Hepatocyte (in vitro differentiated cells): ENCODE data around the gene TMEM225B. TPM values are rescaled to one million over a fixed set of nuclear protein-coding genes. Genes with fewer than 3 reads are reported as not detected.

ENCODE experiments used
- DNase-seq: peaks from one replicate; pipeline ENCODE4 v3.0.0-alpha.2; 2016; ENCODE audit warnings: low spot score
- H2AFZ ChIP-seq: fragments of 200-600 bp; sonication (generic); 2 replicates; pipeline ENCODE4 v1.6.0; 2016; ENCODE audit warnings: antibody characterized with exemption, mild to moderate bottlenecking
- H3K27ac ChIP-seq: fragments of 200-600 bp; sonication (generic); 2 replicates; pipeline ENCODE4 v1.5.1; 2016; ENCODE audit warnings: mild to moderate bottlenecking
- H3K27me3 ChIP-seq: fragments of 200-600 bp; sonication (generic); 2 replicates; pipeline ENCODE4 v1.6.1; 2016
- H3K36me3 ChIP-seq: fragments of 200-600 bp; sonication (generic); replicated peaks from 2 replicates; pipeline ENCODE4 v1.5.1; 2016; ENCODE audit warnings: low read depth; ENCODE audit not compliant: insufficient read depth
- H3K4me1 ChIP-seq: fragments of 200-600 bp; sonication (generic); 2 replicates; pipeline ENCODE4 v1.5.1; 2016; ENCODE audit warnings: mild to moderate bottlenecking, moderate library complexity; ENCODE audit not compliant: insufficient read depth
- H3K4me2 ChIP-seq: fragments of 200-600 bp; sonication (generic); 2 replicates; pipeline ENCODE4 v1.6.0; 2016
- H3K4me3 ChIP-seq: fragments of 200-600 bp; sonication (generic); 2 replicates; pipeline ENCODE4 v1.5.1; 2016; ENCODE audit warnings: mild to moderate bottlenecking
- H3K79me2 ChIP-seq: fragments of 200-600 bp; sonication (generic); 2 replicates; pipeline ENCODE4 v1.6.0; 2017; ENCODE audit warnings: mild to moderate bottlenecking
- H3K9me2 ChIP-seq: fragments of 200-600 bp; sonication (generic); replicated peaks from 2 replicates; pipeline ENCODE4 v1.6.0; 2017; ENCODE audit warnings: mild to moderate bottlenecking; ENCODE audit not compliant: insufficient read depth
- H3K9me3 ChIP-seq: fragments of 200-600 bp; sonication (generic); 2 replicates; pipeline ENCODE4 v1.5.1; 2016; ENCODE audit warnings: low read depth, mild to moderate bottlenecking
- H4K20me1 ChIP-seq: fragments of 200-600 bp; sonication (generic); 2 replicates; pipeline ENCODE4 v1.6.0; 2016; ENCODE audit warnings: mild to moderate bottlenecking; ENCODE audit not compliant: insufficient read depth, poor library complexity, severe bottlenecking
- EZH2 ChIP-seq: fragments of 200-600 bp; sonication (generic); IDR thresholded peaks from 2 replicates; pipeline ENCODE4 v1.6.1; 2016; ENCODE audit warnings: antibody characterized with exemption, mild to moderate bottlenecking, borderline replicate concordance
- EZH2phosphoT487 ChIP-seq: fragments of 200-600 bp; sonication (generic); IDR thresholded peaks from one replicate; pipeline ENCODE4 v1.6.1; 2018; ENCODE audit warnings: antibody characterized with exemption, mild to moderate bottlenecking, low read depth, moderate library complexity; ENCODE audit not compliant: unreplicated experiment, severe bottlenecking
- WGBS: methylation state at CpG from one replicate; pipeline ENCODE4 v1.1.6; 2016; ENCODE audit warnings: low lambda C conversion rate; ENCODE audit errors: missing lambda C conversion rate; 5-methylcytosine and 5-hydroxymethylcytosine counted together
- polyA plus RNA-seq: library from polyadenylated mRNA; unstranded; fragments of >200 nt; fragmentation: Nextera tagmentation; extraction: Ambion mirVana; gene quantifications from 2 replicates; pipeline ENCODE4 v1.2.1, GENCODE V29; 2016
- total RNA-seq: library from RNA; depleted of rRNA; stranded (reverse); fragments of >200 nt; gene quantifications from 2 replicates; pipeline ENCODE4 v1.2.3, GENCODE V29; 2014
- TF ChIP-seq, protein P1 (sequence below): fragments of 200-600 bp; sonication (generic); IDR thresholded peaks from 2 replicates; pipeline ENCODE4 v1.5.1; 2016; ENCODE audit warnings: antibody characterized with exemption, mild to moderate bottlenecking; ENCODE audit not compliant: poor library complexity

The TMEM225B gene
- total and polyA plus RNA-seq, 2 experiments from 2014 or later: 0.12 to 0.20 TPM

DNA sequence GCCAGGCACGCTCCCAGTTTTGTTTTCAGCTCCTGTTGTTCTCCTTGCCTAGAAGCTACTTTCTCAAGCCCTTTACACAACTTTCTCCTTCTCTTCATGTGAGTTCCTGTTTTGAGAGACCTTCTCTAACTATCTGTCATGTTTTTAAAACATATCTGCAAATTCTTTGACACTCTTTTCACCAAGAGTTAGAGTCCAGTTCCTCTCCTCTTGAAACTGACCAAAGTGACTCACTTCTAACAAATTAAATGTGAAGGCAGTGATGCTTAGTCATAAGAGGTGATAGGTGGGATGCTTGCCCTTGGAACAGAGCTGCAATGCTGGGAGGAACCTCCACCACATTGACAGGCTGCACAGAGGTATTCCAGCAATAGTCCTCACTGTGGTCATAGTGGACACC, 44.0 kb downstream of the TMEM225B start:
- Histone ChIP-seq H3K36me3 (no peaks in the 10 kb centered on the region), H3K9me2 (no peaks in the 10 kb centered on the region), H4K20me1 (no peaks in the 10 kb centered on the region), H3K4me1 (no peaks in the 10 kb centered on the region), H3K9me3 (peaks cover 8% of the 10 kb centered on the region), H2AFZ (no peak overlapping the region), H3K4me3 (no peak overlapping the region), H3K4me2 (no peak overlapping the region), H3K79me2 (no peaks in the 10 kb centered on the region), H3K27me3 (no peaks in the 10 kb centered on the region), H3K27ac (no peak overlapping the region)
- TF ChIP-seq EZH2 (no peak), EZH2phosphoT487 (no peak)
- TF ChIP-seq, protein P1, sequence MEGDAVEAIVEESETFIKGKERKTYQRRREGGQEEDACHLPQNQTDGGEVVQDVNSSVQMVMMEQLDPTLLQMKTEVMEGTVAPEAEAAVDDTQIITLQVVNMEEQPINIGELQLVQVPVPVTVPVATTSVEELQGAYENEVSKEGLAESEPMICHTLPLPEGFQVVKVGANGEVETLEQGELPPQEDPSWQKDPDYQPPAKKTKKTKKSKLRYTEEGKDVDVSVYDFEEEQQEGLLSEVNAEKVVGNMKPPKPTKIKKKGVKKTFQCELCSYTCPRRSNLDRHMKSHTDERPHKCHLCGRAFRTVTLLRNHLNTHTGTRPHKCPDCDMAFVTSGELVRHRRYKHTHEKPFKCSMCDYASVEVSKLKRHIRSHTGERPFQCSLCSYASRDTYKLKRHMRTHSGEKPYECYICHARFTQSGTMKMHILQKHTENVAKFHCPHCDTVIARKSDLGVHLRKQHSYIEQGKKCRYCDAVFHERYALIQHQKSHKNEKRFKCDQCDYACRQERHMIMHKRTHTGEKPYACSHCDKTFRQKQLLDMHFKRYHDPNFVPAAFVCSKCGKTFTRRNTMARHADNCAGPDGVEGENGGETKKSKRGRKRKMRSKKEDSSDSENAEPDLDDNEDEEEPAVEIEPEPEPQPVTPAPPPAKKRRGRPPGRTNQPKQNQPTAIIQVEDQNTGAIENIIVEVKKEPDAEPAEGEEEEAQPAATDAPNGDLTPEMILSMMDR: no peak
- WGBS: 100% methylated on average over 1 of the region's 1 CpG
- no peak for DNase-seq

DNA sequence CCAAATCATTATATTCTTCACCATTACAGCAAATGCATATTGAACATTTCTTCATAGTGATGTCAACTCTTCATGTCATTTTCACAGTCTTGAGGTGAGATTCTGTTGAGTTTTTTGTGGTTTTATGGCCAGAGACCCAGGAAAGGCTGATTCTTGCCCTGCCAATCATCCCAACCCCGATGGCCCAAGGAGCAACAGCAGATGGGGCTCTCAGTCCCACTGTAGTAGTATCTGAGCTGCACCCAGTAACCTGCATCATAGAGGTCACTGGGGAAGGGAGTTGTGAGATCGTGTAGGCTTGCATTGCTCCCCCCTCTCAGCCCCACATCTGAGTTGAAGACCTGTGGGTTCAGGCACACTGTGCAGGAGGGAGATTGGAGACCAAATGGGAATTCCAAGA, 45.4 kb downstream of the TMEM225B start:
- TF ChIP-seq, protein P1: no peak
- no peak for TF ChIP-seq EZH2phosphoT487
- no peak for TF ChIP-seq EZH2
- H3K27me3 ChIP-seq: no peaks in the 10 kb centered on the region
- H3K9me3 ChIP-seq: peaks cover 8% of the 10 kb centered on the region
- H2AFZ ChIP-seq: no peak overlapping the region
- H3K36me3 ChIP-seq: no peaks in the 10 kb centered on the region
- no peak overlapping the region for H3K4me2 ChIP-seq
- no peak overlapping the region for H3K27ac ChIP-seq
- no peaks in the 10 kb centered on the region for H3K79me2 ChIP-seq
- no peak for DNase-seq
- no peaks in the 10 kb centered on the region for H3K9me2 ChIP-seq
- WGBS: 93% methylated on average over 2 of the region's 2 CpGs
- no peaks in the 10 kb centered on the region for H4K20me1 ChIP-seq
- no peaks in the 10 kb centered on the region for H3K4me1 ChIP-seq
- no peak overlapping the region for H3K4me3 ChIP-seq

DNA sequence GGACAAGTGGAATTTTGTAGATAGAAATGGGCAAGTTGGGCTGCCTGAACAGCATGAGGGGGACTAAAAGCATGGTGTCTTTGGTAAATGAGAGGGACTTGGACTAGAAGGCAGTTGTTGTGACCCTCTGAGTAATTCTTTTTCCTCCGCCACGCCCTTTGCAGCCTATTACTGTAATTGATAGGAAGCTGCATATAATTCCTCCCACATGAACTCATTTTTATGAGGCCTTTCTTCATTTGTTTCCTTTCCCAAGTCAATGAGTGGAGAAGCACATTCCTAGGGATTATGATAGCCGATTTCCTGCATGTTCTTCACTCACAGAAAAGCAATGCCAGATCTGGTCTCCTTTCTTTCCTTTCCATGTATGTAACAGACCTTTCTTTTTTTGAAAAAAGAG, 46.4 kb downstream of the TMEM225B start:
- 89% methylated on average over 3 of the region's 3 CpGs for WGBS
- no peak for TF ChIP-seq EZH2
- TF ChIP-seq, protein P1: no peak
- no peak for TF ChIP-seq EZH2phosphoT487
- Histone ChIP-seq H3K4me3 (no peak overlapping the region), H2AFZ (no peak overlapping the region), H3K27me3 (no peaks in the 10 kb centered on the region), H3K79me2 (no peaks in the 10 kb centered on the region), H3K27ac (no peak overlapping the region), H3K36me3 (no peaks in the 10 kb centered on the region), H3K9me2 (no peaks in the 10 kb centered on the region), H3K4me2 (no peak overlapping the region), H3K9me3 (peaks cover 8% of the 10 kb centered on the region), H4K20me1 (no peaks in the 10 kb centered on the region), H3K4me1 (no peaks in the 10 kb centered on the region)
- no peak for DNase-seq

DNA sequence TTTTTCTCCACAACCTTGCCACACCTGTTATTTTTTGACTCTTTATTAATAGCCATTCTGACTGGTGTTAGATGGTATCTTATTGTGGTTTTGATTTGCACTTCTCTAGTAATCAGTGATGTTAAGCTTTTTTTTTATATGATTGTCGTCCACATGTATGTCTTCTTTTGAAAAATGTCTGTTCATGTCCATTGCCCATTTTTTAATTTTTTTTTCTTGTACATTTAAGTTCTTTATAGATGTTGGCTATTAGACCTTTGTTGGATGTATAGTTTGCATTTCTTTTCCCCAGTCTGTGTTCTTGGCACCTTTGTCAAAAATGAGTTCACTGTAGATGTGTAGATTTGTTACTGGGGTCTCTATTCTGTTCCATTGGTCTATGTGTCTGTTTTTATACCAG, 47.5 kb downstream of the TMEM225B start:
- Histone ChIP-seq H2AFZ (no peak overlapping the region), H3K4me3 (no peak overlapping the region), H3K4me1 (no peaks in the 10 kb centered on the region), H3K9me2 (no peaks in the 10 kb centered on the region), H4K20me1 (no peaks in the 10 kb centered on the region), H3K79me2 (no peaks in the 10 kb centered on the region), H3K36me3 (no peaks in the 10 kb centered on the region), H3K4me2 (no peak overlapping the region), H3K27me3 (no peaks in the 10 kb centered on the region), H3K27ac (no peak overlapping the region), H3K9me3 (peaks cover 8% of the 10 kb centered on the region)
- no peak for DNase-seq
- 92% methylated on average over 1 of the region's 1 CpG for WGBS
- TF ChIP-seq, protein P1: no peak
- no peak for TF ChIP-seq EZH2
- TF ChIP-seq EZH2phosphoT487: no peak
